Activated naive CD4-positive, alpha-beta T cell (primary cell): ENCODE data around the gene LSM7.

Source experiments
- DNase-seq, 4 experiments: peaks; one replicate each; lab custom pipeline; 2025; lab: John Stamatoyannopoulos, UW

Gene LSM7

DNA sequence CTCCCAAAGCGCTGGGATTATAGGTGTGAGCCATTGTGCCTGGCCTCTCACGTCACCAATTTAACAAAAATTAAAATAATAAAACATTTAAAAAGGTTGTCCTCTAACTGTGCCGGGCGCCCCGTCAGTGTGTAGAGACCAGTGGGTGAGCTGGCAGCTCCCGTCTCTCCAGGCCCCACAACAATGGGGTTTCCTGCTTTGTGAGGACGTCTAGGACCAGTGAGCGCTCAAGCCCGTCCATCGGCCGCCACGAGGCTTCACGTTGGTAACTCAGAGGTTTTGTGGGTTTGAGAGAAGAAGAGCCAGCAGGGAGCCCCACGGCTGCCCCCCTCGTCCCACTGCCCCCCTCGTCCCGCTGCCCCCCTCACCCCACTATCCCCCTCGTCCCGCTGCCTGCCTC lies 4.7 kb downstream of the LSM7 start:
- DNase-seq = no peak

GRCh38 chr19:2321565-2322283 lies 6.7 kb downstream of the LSM7 start:
- DNase-seq = no peak

GRCh38 chr19:2320939-2321338 lies 7.4 kb downstream of the LSM7 start:
- DNase-seq = no peak

DNA sequence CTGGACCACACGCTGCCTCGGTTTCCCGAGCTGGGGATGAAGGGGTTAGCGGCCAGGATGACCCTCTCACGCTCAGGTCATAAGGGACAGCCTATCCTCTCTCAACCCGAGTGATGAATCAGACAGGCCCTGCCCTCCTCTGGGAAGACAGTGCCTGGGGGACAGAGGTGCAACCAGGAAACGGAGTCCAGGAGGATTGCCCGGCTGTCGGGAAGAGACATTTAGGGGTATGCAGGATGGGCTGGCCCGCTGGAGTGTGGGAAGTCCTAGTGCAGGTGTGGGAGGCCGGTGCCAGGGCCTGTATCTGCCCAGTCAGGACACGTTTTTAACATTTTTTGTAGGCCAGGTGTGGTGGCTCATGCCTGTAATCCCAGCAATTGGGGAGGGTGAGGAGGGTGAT lies 8.3 kb downstream of the LSM7 start:
- DNase-seq = no peak

DNA sequence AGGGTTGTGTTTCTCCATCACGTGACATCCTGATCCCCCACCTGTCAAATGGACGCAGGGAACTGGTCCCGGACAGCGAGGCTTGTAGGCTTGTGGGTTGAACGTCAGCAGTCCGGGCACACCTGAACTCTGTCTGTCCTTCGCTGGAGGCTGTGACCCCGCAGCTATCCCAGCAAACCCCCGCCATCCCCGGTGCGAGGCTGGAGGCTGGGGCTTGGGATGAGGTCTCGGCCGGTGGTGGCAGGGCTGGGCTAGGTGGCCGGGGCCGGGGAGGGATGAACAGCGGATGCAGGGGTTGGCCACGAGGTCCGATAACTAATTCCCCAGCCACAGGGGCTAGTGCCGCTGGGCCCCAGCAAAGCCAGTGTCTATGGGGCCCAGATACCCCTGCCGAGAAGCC lies 8.8 kb downstream of the LSM7 start:
- no peak for DNase-seq

DNA sequence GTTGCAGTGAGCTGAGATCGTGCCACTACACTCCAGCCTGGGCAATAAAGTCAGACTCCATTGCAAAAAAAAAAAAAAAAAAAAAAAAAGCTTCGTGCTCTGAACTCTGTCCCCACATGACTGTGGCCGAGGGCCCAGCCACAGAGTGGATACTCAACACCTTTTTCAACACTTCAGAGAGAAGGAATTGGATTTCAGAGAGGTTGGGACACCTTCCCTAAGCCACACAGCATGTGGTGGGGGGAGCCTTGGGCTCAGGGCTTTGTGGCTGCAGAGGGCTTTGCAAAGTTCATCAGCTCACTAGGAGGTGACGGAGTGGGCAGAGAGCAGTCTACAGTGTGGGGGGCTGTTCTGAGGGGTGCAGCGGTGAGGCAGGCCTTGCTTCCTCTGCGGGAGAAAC lies 9.5 kb downstream of the LSM7 start:
- DNase-seq = no peak

DNA sequence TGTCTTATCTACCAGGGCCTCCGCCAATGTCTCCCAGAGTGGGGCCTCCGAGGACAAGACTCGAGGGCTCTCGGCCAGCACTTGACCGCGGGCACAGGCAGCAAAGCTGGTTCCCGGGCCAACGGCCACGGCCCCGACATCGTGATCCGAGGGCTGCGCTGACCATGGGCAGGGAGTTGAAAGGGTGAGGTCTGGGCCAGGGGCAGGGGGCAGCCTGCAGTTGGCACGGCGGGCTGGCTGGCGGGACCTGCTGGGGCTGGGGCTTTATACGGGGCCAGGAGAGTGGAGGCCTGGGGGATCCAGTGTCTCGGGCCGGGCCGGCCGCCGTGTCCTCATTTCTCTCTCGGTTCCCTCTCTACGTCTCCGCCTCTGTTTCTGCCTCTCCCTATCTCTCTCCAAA lies 10.6 kb downstream of the LSM7 start:
- DNase-seq = no peak

DNA sequence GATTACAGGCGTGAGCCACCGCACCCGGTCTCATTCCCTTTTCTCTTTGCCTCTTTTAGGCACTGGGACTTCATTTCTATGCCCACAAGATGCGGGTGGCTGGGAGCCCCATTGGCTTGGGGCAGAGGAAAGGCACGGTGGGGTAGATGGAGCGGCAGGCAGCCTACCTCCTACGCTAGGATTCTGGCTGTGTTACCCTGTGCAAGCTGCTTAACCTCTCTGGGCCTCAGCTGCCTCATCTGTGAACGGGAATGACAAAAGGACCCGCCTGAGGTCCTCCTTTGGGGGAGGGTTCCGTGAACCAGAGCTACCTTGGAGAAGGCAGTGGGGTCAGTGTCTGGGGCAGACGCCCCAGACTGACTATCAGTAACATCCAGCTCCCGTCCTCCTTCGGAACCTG lies 11.1 kb downstream of the LSM7 start:
- no peak for DNase-seq

DNA sequence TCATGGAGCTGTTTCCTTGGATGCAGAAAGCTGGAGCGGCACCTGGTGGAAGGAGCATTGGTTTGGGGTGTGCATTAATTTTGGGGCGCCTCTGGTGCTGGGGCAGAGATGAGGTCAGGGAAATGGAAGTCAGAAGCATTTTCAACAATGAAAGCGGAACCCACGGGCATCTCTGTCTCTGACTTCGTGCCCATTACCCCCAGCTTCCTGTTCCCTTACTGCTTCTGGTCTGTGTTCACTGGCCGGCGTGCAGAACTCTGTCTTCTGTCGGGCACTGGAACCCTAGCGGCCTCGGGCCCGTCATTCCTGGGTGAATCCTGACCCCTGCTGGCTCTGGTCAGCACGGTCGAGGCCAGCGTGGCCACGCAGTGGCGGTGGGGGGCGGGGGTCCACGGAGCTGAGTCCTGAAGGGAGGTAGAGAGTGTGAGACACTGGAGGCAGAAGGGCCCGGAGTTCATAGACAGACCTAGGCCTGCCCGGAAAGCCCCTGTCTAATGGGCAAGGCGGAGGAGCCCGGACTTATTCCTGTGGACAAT lies 12.5 kb downstream of the LSM7 start:
- no peak for DNase-seq

DNA sequence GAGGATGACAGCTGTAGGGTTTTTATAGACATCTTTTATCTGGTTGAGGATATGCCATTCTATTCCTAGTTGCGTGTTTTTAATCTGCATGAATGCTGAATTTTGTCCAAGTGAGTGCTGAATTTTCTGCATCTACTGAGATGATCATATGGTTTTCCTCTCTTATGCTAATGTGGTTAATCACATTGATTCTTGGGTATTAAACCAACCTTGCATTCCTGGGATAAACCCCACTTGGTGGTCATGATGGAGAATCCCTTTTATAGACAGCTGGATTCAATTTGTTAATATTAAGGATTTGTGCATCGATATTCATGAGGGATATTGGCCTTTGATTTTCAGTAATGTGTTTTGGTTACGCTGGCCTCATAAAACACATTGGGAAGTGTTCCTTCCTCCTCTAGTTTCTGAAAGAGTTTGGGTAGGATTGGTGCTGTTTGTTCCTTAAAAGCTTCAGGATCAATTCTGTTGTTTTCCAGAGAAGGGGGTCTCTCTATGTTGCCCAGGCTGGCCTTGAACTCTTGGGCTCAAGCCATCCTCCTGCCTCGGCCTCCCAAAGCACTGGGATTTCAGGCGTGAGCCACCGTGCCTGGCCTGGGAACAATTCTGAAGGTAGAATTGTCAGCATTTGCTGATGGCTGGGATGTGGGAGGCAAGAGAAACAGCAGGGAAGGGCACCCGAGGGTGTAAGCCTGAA lies 13.1 kb downstream of the LSM7 start:
- no peak for DNase-seq

GRCh38 chr19:2312820-2313501 lies 15.4 kb downstream of the LSM7 start:
- DNase-seq = no peak

GRCh38 chr19:2311093-2311492 lies 17.3 kb downstream of the LSM7 start:
- DNase-seq = no peak

GRCh38 chr19:2309734-2310362 lies 18.5 kb downstream of the LSM7 start:
- DNase-seq = no peak

- no peak for DNase-seq
Observed at GRCh38 chr19:2308114-2308556, 20.3 kb downstream of the LSM7 start, which contains the start of gene LINGO3. LINGO3 (minus strand) TSS chr19:2308154; CDS start chr19:2291776, 16,378 bp downstream.

- no peak for DNase-seq
Observed at GRCh38 chr19:2307518-2308012, 20.8 kb downstream of the LSM7 start.

- DNase-seq = no peak
Observed at GRCh38 chr19:2306971-2307370, 21.4 kb downstream of the LSM7 start.

GRCh38 chr19:2306281-2306806 lies 22.0 kb downstream of the LSM7 start:
- DNase-seq = no peak

- DNase-seq = no peak
Observed at GRCh38 chr19:2305452-2306280, 22.7 kb downstream of the LSM7 start.

DNA sequence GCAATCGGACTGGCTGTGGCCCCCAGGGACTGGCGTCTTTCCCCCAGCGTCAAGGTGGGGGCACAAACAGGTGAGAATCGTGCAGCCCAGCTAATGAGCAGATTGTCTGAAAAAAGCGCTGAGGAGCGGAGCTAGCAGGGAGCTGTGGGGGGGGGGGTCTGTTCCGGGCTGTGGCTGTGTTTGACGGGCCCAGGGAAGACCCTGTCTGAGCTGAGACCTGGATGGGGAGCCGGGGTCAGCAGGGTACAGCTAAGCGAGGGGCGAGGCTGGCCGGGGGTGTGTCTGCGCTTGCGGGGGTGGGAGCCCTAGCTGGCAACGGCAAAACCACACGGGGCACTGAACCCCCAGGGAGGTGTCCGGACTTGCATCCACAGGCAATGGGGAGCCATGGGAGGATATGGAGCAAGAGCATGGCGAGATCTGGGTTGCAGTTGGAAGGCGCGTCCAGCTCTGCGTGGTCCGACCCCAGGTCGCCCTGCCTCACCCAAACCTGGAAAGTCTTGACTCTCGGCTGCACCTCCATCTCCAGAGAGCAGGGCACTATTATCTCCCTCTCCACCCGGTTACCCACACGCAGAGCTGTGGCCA lies 25.1 kb downstream of the LSM7 start:
- no peak for DNase-seq
